GM12891 (cell line): ENCODE data around the gene GRK1.

Experiments used
- POLR2A ChIP-seq: IDR thresholded peaks from 2 replicates; pipeline ENCODE4 v1.6.1; 2011; ENCODE audit warnings: low read depth, low read length, control low read depth
- POLR2AphosphoS5 ChIP-seq: IDR thresholded peaks from 2 replicates; pipeline ENCODE4 v1.6.1; 2011; ENCODE audit warnings: low read depth, low read length, control low read depth

DNA sequence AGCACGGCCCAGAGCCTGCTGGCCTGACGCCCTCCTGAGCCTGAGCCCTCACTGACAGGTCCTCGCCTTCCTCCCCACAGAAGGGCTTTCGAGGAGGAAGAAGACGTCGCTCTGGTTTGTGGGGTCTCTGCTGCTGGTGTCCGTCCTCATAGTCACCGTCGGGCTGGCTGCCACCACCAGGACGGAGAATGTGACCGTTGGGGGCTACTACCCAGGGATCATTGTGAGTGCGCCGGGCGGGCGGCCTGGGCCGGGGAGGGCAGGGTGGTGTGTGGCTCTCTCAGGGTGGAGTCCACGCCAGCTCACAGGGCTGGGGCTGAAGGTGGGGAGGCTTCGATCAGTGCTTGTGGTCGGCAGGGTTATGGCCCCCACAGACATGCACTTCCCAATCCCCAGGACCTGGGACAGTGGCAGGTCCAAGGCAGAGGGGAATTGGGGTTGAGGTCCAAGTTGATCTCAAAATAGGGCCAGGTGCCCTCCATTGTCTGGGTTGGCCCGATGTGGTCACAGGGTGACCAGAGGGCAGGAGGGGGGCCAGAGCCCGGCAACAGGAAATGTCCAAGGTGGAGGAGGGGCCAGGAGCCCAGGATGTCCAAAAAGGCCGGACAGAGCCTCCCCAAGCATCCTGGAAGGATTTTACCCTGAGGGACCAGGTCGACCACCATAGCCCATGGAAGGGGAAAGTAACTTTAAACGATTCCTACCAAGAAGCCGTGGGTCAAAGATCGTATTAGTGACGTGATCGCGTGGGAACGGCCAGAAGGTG is 99.2 kb downstream of the GRK1 start:
- TF ChIP-seq POLR2A (no peak), POLR2AphosphoS5 (no peak)
